Progenitor cell of endocrine pancreas (in vitro differentiated cells): ENCODE measurements around the gene SEM1. TPM values are rescaled to one million over a fixed set of nuclear protein-coding genes. Genes with fewer than 3 reads are reported as not detected.
"Not testable (repeated sequence)": the region's sequence is repeated elsewhere in the genome, so short reads cannot be mapped to it uniquely, and the experiment has no call there.

Experiments
- DNase-seq: peaks from one replicate; pipeline ENCODE4 v3.0.0; 2021; ENCODE audit warnings: low spot score; ENCODE audit not compliant: unreplicated experiment
- H3K27ac Mint-ChIP-seq: 2 replicates; pipeline ENCODE4 v1.8.0; 2021; ENCODE audit warnings: mild to moderate bottlenecking, moderate library complexity, mixed read lengths
- H3K27me3 Mint-ChIP-seq: 2 replicates; pipeline ENCODE4 v1.8.0; 2021; ENCODE audit warnings: mixed read lengths
- H3K36me3 Mint-ChIP-seq: 2 replicates; pipeline ENCODE4 v1.8.0; 2022; ENCODE audit warnings: mixed read lengths; ENCODE audit not compliant: insufficient read depth
- H3K4me1 Mint-ChIP-seq: 2 replicates; pipeline ENCODE4 v1.8.0; 2021; ENCODE audit warnings: low read depth, mixed read lengths
- H3K4me3 Mint-ChIP-seq: 2 replicates; pipeline ENCODE4 v1.8.0; 2021; ENCODE audit warnings: low read depth, mild to moderate bottlenecking, moderate library complexity, mixed read lengths
- H3K9me3 Mint-ChIP-seq: 2 replicates; pipeline ENCODE4 v1.8.0; 2021; ENCODE audit warnings: low read depth, mixed read lengths
- total RNA-seq: library from RNA; stranded (reverse); gene quantifications from 2 replicates; pipeline ENCODE4 v1.2.1, GENCODE V29; 2021
- TF ChIP-seq, protein P1 (sequence below): fragments of 200-600 bp; sonication (generic); IDR thresholded peaks from one replicate; pipeline ENCODE4 v1.5.0; 2021; ENCODE audit warnings: antibody characterized with exemption, mild to moderate bottlenecking; ENCODE audit not compliant: unreplicated experiment

The SEM1 gene
- total RNA-seq, 1 donor from 2014 or later: 64.2 TPM

- DNase-seq: no peak
- no peaks in the 10 kb centered on the region for H3K4me1 Mint-ChIP-seq
- no peak overlapping the region for H3K4me3 Mint-ChIP-seq
- H3K27ac Mint-ChIP-seq: no peak overlapping the region
- H3K36me3 Mint-ChIP-seq: no peaks in the 10 kb centered on the region
- no peaks in the 10 kb centered on the region for H3K27me3 Mint-ChIP-seq
- TF ChIP-seq, protein P1, sequence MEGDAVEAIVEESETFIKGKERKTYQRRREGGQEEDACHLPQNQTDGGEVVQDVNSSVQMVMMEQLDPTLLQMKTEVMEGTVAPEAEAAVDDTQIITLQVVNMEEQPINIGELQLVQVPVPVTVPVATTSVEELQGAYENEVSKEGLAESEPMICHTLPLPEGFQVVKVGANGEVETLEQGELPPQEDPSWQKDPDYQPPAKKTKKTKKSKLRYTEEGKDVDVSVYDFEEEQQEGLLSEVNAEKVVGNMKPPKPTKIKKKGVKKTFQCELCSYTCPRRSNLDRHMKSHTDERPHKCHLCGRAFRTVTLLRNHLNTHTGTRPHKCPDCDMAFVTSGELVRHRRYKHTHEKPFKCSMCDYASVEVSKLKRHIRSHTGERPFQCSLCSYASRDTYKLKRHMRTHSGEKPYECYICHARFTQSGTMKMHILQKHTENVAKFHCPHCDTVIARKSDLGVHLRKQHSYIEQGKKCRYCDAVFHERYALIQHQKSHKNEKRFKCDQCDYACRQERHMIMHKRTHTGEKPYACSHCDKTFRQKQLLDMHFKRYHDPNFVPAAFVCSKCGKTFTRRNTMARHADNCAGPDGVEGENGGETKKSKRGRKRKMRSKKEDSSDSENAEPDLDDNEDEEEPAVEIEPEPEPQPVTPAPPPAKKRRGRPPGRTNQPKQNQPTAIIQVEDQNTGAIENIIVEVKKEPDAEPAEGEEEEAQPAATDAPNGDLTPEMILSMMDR: no peak
- H3K9me3 Mint-ChIP-seq: no peaks in the 10 kb centered on the region
These were observed 18.5 kb upstream of the SEM1 start for GRCh38 chr7:96728139-96728538.

GRCh38 chr7:96727534-96728088 is 18.0 kb upstream of the SEM1 start:
- Mint-ChIP-seq H3K27ac (no peak overlapping the region), H3K4me3 (no peak overlapping the region), H3K27me3 (no peaks in the 10 kb centered on the region), H3K4me1 (no peaks in the 10 kb centered on the region), H3K9me3 (no peaks in the 10 kb centered on the region), H3K36me3 (no peaks in the 10 kb centered on the region)
- DNase-seq: no peak
- TF ChIP-seq, protein P1: no peak

- Mint-ChIP-seq H3K27ac (no peak overlapping the region), H3K9me3 (no peaks in the 10 kb centered on the region), H3K36me3 (no peaks in the 10 kb centered on the region), H3K4me3 (no peak overlapping the region), H3K4me1 (no peaks in the 10 kb centered on the region), H3K27me3 (peaks cover 4% of the 10 kb centered on the region)
- TF ChIP-seq, protein P1: no peak
- no peak for DNase-seq
These were observed 14.0 kb upstream of the SEM1 start for GRCh38 chr7:96723622-96724021.

- H3K9me3 Mint-ChIP-seq, H3K27ac Mint-ChIP-seq, H3K4me3 Mint-ChIP-seq, DNase-seq, H3K27me3 Mint-ChIP-seq, H3K36me3 Mint-ChIP-seq, H3K4me1 Mint-ChIP-seq: not testable (repeated sequence)
These were observed 13.3 kb upstream of the SEM1 start for GRCh38 chr7:96722928-96723327.

DNA sequence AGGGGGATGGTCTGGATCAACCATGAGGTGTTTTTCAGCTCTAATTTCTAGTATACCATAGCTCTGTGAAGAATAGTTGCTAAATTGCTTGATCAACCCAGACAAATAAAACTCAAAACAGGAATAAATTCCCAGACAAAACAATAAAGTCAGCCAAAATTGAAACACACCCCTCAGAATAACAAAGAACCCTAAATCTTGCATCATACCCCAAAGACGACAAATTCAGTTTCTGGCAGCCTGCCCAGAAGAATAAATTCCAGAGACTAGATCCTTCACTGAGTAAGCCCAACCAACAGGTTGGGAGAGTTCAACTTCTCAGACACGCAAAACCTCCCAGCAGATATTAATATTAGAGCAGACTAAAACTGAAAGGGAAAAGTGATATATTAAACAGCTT is 11.2 kb upstream of the SEM1 start:
- no peak overlapping the region for H3K4me3 Mint-ChIP-seq
- H3K9me3 Mint-ChIP-seq: peaks cover 6% of the 10 kb centered on the region
- no peak for DNase-seq
- no peaks in the 10 kb centered on the region for H3K36me3 Mint-ChIP-seq
- no peak overlapping the region for H3K27ac Mint-ChIP-seq
- H3K27me3 Mint-ChIP-seq: peaks cover 7% of the 10 kb centered on the region
- TF ChIP-seq, protein P1: no peak
- no peaks in the 10 kb centered on the region for H3K4me1 Mint-ChIP-seq

GRCh38 chr7:96719164-96719563 is 9.5 kb upstream of the SEM1 start:
- Mint-ChIP-seq H3K9me3 (peaks cover 8% of the 10 kb centered on the region), H3K4me1 (no peaks in the 10 kb centered on the region), H3K27ac (no peak overlapping the region), H3K36me3 (no peaks in the 10 kb centered on the region), H3K4me3 (no peak overlapping the region), H3K27me3 (peaks cover 7% of the 10 kb centered on the region)
- TF ChIP-seq, protein P1: no peak
- no peak for DNase-seq
